GM23338 (cell line): Measurements from ENCODE around the gene GPR108.

ENCODE experiments used
- EZH2 ChIP-seq: fragments of 200-600 bp; sonication (generic); IDR thresholded peaks from one replicate; pipeline ENCODE4 v1.8.0; 2017; ENCODE audit warnings: antibody characterized with exemption, mild to moderate bottlenecking, low read depth; ENCODE audit not compliant: unreplicated experiment
- EZH2phosphoT487 ChIP-seq: fragments of 200-600 bp; sonication (generic); IDR thresholded peaks from one replicate; pipeline ENCODE4 v1.8.1; 2018; ENCODE audit warnings: antibody characterized with exemption; ENCODE audit not compliant: unreplicated experiment
- JUNB ChIP-seq: IDR thresholded peaks from one replicate; pipeline ENCODE4 v1.6.1; 2016; ENCODE audit warnings: antibody characterized with exemption; ENCODE audit not compliant: unreplicated experiment
- POLR2AphosphoS5 ChIP-seq: IDR thresholded peaks from 2 replicates; pipeline ENCODE4 v1.6.1; 2016; ENCODE audit warnings: antibody characterized with exemption, low read depth
- STAT1 ChIP-seq: IDR thresholded peaks from one replicate; pipeline ENCODE4 v1.6.1; 2016; ENCODE audit warnings: antibody characterized with exemption; ENCODE audit not compliant: unreplicated experiment
- TF ChIP-seq, protein P1 (sequence below), 2 experiments: fragments of 200-600 bp in 1 of 2; sonication (generic) in 1 of 2; conservative IDR thresholded peaks; 2 replicates each; pipeline versions ENCODE4 v1.5.1 to v1.6.1; 2016 to 2017; ENCODE audit warnings: antibody characterized with exemption in 2 of 2, low read depth in 2 of 2, mild to moderate bottlenecking in 2 of 2, moderate library complexity in 1 of 2
- TF ChIP-seq, protein P2 (sequence below): IDR thresholded peaks from one replicate; pipeline ENCODE4 v1.6.1; 2018; ENCODE audit warnings: antibody characterized with exemption; ENCODE audit not compliant: unreplicated experiment

DNA sequence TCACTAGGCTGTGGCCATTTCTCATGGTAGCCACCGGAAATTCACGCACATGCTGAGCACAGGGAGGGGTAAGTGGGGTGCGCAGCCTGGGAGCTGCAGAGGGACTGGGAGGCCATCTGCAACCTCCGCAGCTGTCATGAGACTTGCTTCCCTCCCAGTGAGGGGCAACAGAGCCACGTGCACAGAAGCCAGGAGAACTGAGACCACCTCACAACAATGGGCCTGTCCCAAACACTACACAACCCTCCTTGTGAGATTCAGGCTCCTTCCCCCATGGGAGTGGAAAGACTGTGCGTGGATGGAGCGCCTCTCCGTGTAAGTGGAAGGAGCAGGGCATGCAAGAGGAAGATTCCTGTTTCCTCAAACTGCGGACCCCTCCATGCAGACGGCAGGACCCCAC, 25.8 kb downstream of the GPR108 start:
- TF ChIP-seq POLR2AphosphoS5 (no peak), EZH2phosphoT487 (no peak), EZH2 (no peak), JUNB (no peak), STAT1 (no peak)
- TF ChIP-seq, protein P1, sequence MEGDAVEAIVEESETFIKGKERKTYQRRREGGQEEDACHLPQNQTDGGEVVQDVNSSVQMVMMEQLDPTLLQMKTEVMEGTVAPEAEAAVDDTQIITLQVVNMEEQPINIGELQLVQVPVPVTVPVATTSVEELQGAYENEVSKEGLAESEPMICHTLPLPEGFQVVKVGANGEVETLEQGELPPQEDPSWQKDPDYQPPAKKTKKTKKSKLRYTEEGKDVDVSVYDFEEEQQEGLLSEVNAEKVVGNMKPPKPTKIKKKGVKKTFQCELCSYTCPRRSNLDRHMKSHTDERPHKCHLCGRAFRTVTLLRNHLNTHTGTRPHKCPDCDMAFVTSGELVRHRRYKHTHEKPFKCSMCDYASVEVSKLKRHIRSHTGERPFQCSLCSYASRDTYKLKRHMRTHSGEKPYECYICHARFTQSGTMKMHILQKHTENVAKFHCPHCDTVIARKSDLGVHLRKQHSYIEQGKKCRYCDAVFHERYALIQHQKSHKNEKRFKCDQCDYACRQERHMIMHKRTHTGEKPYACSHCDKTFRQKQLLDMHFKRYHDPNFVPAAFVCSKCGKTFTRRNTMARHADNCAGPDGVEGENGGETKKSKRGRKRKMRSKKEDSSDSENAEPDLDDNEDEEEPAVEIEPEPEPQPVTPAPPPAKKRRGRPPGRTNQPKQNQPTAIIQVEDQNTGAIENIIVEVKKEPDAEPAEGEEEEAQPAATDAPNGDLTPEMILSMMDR (conservative IDR thresholded peaks at IDR 0.05; ENCODE audit: low read depth in 2 of 2) = no peak
- TF ChIP-seq, protein P2, sequence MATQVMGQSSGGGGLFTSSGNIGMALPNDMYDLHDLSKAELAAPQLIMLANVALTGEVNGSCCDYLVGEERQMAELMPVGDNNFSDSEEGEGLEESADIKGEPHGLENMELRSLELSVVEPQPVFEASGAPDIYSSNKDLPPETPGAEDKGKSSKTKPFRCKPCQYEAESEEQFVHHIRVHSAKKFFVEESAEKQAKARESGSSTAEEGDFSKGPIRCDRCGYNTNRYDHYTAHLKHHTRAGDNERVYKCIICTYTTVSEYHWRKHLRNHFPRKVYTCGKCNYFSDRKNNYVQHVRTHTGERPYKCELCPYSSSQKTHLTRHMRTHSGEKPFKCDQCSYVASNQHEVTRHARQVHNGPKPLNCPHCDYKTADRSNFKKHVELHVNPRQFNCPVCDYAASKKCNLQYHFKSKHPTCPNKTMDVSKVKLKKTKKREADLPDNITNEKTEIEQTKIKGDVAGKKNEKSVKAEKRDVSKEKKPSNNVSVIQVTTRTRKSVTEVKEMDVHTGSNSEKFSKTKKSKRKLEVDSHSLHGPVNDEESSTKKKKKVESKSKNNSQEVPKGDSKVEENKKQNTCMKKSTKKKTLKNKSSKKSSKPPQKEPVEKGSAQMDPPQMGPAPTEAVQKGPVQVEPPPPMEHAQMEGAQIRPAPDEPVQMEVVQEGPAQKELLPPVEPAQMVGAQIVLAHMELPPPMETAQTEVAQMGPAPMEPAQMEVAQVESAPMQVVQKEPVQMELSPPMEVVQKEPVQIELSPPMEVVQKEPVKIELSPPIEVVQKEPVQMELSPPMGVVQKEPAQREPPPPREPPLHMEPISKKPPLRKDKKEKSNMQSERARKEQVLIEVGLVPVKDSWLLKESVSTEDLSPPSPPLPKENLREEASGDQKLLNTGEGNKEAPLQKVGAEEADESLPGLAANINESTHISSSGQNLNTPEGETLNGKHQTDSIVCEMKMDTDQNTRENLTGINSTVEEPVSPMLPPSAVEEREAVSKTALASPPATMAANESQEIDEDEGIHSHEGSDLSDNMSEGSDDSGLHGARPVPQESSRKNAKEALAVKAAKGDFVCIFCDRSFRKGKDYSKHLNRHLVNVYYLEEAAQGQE = no peak
